Inflammatory macrophage treated with lipopolysaccharide for 4 hours (primary cell): Measurements from ENCODE around the gene PPIL1.
A peak's percentile ranks its signal among the peaks of the same experiment; 100 is the strongest.
"Not testable (repeated sequence)": the region's sequence is repeated elsewhere in the genome, so short reads cannot be mapped to it uniquely, and the experiment has no call there.

Source experiments
- DNase-seq: peaks from one replicate; pipeline ENCODE4 v3.0.0-alpha.2; 2020

Gene PPIL1

GRCh38 chr6:36874443-36875249, at the start of gene PPIL1:
TSS of gene PPIL1 (minus strand) at chr6:36874803. CDS start at chr6:36874772, 31 bp downstream.
- peak; percentile 90 for DNase-seq

- no peak for DNase-seq
Measured at GRCh38 chr6:36924131-36924530, 49.5 kb upstream of the PPIL1 start.

- no peak for DNase-seq
Measured at GRCh38 chr6:36920546-36920945, 45.9 kb upstream of the PPIL1 start.

- no peak for DNase-seq
Measured at GRCh38 chr6:36920049-36920448, 45.4 kb upstream of the PPIL1 start.

- no peak for DNase-seq
Measured at GRCh38 chr6:36917541-36918193, 43.1 kb upstream of the PPIL1 start.

- DNase-seq, result no peak
Measured at GRCh38 chr6:36916126-36916525, 41.5 kb upstream of the PPIL1 start.

GRCh38 chr6:36915599-36915998, 41.0 kb upstream of the PPIL1 start:
- DNase-seq, result peak; percentile 15

- DNase-seq, result peak; percentile 11
Measured at GRCh38 chr6:36914227-36914794, 39.7 kb upstream of the PPIL1 start.

GRCh38 chr6:36913082-36913481, 38.5 kb upstream of the PPIL1 start:
- no peak for DNase-seq

GRCh38 chr6:36912586-36912985, 38.0 kb upstream of the PPIL1 start:
- DNase-seq, result no peak

GRCh38 chr6:36912030-36912454, 37.4 kb upstream of the PPIL1 start:
- DNase-seq, result peak; percentile 22

GRCh38 chr6:36908747-36909146, 34.1 kb upstream of the PPIL1 start:
- no peak for DNase-seq

- DNase-seq, result no peak
Measured at GRCh38 chr6:36907781-36908180, 33.2 kb upstream of the PPIL1 start.

GRCh38 chr6:36906539-36907325, 32.1 kb upstream of the PPIL1 start:
- DNase-seq, result no peak

GRCh38 chr6:36904851-36905393, 30.3 kb upstream of the PPIL1 start:
- DNase-seq, result no peak

GRCh38 chr6:36904114-36904513, 29.5 kb upstream of the PPIL1 start:
- no peak for DNase-seq

- no peak for DNase-seq
Measured at GRCh38 chr6:36897609-36898008, 23.0 kb upstream of the PPIL1 start.

GRCh38 chr6:36893976-36894932, 19.7 kb upstream of the PPIL1 start:
- no peak for DNase-seq

GRCh38 chr6:36891153-36891552, 16.6 kb upstream of the PPIL1 start:
- DNase-seq, result not testable (repeated sequence)

- no peak for DNase-seq
Measured at GRCh38 chr6:36890112-36890663, 15.6 kb upstream of the PPIL1 start.
